HepG2 (cell line): ENCODE data around the gene C1orf115.
A peak's percentile ranks its signal among the peaks of the same experiment; 100 is the strongest.

Source experiments
- EP300 ChIP-seq, 3 experiments: sonication (generic) in 1 of 3; formaldehyde crosslinking in 1 of 3; IDR thresholded peaks; 2 replicates each; pipeline versions ENCODE4 v1.5.1 to v1.6.1; 2011 to 2020; ENCODE audit warnings: low read depth in 2 of 3, low read length in 2 of 3, borderline replicate concordance in 1 of 3, improper control_type of control experiment in 1 of 3, mild to moderate bottlenecking in 1 of 3, missing genetic modification reagents in 1 of 3, moderate library complexity in 1 of 3
- MXD4 ChIP-seq: IDR thresholded peaks from 2 replicates; pipeline ENCODE4 v1.6.1; 2016; ENCODE audit warnings: mild to moderate bottlenecking, missing biosample characterization, missing genetic modification reagents
- MXI1 ChIP-seq: IDR thresholded peaks from 3 replicates; pipeline ENCODE4 v1.6.1; 2012; ENCODE audit warnings: low read depth, low read length, inconsistent platforms, borderline replicate concordance
- MYNN ChIP-seq: sonication (generic); formaldehyde crosslinking; IDR thresholded peaks from 2 replicates; pipeline ENCODE4 v1.4.0; 2020; ENCODE audit warnings: mild to moderate bottlenecking, low read depth, missing genetic modification reagents
- PBX3 ChIP-seq: sonication (generic); formaldehyde crosslinking; IDR thresholded peaks from 2 replicates; pipeline ENCODE4 v1.8.1; 2023; ENCODE audit warnings: missing genetic modification reagents, inconsistent platforms, borderline replicate concordance
- ZNF543 ChIP-seq: sonication (generic); formaldehyde crosslinking; IDR thresholded peaks from 2 replicates; pipeline ENCODE4 v1.4.0; 2020; ENCODE audit warnings: mild to moderate bottlenecking, missing genetic modification reagents
- TF ChIP-seq, protein P1 (sequence below): IDR thresholded peaks from 2 replicates; pipeline ENCODE4 v1.6.1; 2012; ENCODE audit warnings: low read depth, low read length, improper control_type of control experiment

- TF ChIP-seq EP300 (IDR thresholded peaks at IDR 0.05; ENCODE audit: low read depth in 2 of 2, low read length in 2 of 2) (peak in 1 of 2 experiments; percentile 27; a peak in 1 of 4 replicates), EP300 (CRISPR knock-in tag; IDR thresholded peaks at IDR 0.05; ENCODE audit: borderline replicate concordance) (0 out of 2 replicates have a peak, but pooled peaks have one; percentile 17), PBX3 (CRISPR knock-in tag) (no peak), MXI1 (peak; percentile 67; the same call in 1 of the 3 replicates), MYNN (CRISPR knock-in tag) (peak; percentile 23; the same call in 1 of the 2 replicates), ZNF543 (peak; percentile 81; the same call in 1 of the 2 replicates), MXD4 (CRISPR knock-in tag) (peak; percentile 71; the same call in 1 of the 2 replicates)
- TF ChIP-seq, protein P1, sequence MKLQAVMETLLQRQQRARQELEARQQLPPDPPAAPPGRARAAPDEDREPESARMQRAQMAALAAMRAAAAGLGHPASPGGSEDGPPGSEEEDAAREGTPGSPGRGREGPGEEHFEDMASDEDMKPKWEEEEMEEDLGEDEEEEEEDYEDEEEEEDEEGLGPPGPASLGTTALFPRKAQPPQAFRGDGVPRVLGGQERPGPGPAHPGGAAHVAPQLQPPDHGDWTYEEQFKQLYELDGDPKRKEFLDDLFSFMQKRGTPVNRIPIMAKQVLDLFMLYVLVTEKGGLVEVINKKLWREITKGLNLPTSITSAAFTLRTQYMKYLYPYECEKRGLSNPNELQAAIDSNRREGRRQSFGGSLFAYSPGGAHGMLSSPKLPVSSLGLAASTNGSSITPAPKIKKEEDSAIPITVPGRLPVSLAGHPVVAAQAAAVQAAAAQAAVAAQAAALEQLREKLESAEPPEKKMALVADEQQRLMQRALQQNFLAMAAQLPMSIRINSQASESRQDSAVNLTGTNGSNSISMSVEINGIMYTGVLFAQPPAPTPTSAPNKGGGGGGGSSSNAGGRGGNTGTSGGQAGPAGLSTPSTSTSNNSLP = no peak
These were observed 58.1 kb downstream of the C1orf115 start, which contains the start of gene MTARC2 for GRCh38 chr1:220748089-220748934.
